ENCODE results near the gene THNSL1.

GRCh38 chr10:25059990-25060389 lies 43.6 kb downstream of the THNSL1 start:
- peak; percentile 87; the same call in 1 of the 2 replicates for TF ChIP-seq JUND (CRISPR knock-in tag; IDR thresholded peaks at IDR 0.05)
- TF ChIP-seq CCAR2 (optimal IDR thresholded peaks at IDR 0.05; ENCODE audit: low read depth, low read length): no peak
- no peak for TF ChIP-seq ASH2L (IDR thresholded peaks at IDR 0.05; ENCODE audit: insufficient read length, low read depth, low read length)
- TF ChIP-seq TFE3 (CRISPR knock-in tag; IDR thresholded peaks at IDR 0.05): no peak
- TF ChIP-seq POLR2A (IDR thresholded peaks at IDR 0.05; ENCODE audit: insufficient read depth in 1 of 2, low read depth in 2 of 2, low read length in 2 of 2): no peak
